Adrenal gland (tissue), 5 donors: Measurements from ENCODE around the gene CEACAM19.

ENCODE experiments used
- POLR2A ChIP-seq, 2 donors: fragments of 450-650 bp; IDR thresholded peaks; one replicate each; pipeline ENCODE4 v1.6.1; 2017; ENCODE audit warnings: antibody characterized with exemption in 2 of 2, mild to moderate bottlenecking in 2 of 2, moderate library complexity in 1 of 2
- TF ChIP-seq, protein P1 (sequence below), 6 experiments: fragments of 450-650 bp in 4 of 6; fragments of 200-600 bp in 2 of 6; sonication (generic) in 1 of 6; IDR thresholded peaks; 1 replicate in 5 of 6; 2 replicates in 1 of 6; pipeline versions ENCODE4 v1.5.1 to v1.8.0; 2016 to 2021; ENCODE audit warnings: antibody characterized with exemption in 6 of 6, mild to moderate bottlenecking in 2 of 6, moderate library complexity in 1 of 6
- donor health status: DM: no; HTN: no; CAD: no.

GRCh38 chr19:44646049-44646416 lies 25.2 kb upstream of the CEACAM19 start:
- TF ChIP-seq, protein P1, sequence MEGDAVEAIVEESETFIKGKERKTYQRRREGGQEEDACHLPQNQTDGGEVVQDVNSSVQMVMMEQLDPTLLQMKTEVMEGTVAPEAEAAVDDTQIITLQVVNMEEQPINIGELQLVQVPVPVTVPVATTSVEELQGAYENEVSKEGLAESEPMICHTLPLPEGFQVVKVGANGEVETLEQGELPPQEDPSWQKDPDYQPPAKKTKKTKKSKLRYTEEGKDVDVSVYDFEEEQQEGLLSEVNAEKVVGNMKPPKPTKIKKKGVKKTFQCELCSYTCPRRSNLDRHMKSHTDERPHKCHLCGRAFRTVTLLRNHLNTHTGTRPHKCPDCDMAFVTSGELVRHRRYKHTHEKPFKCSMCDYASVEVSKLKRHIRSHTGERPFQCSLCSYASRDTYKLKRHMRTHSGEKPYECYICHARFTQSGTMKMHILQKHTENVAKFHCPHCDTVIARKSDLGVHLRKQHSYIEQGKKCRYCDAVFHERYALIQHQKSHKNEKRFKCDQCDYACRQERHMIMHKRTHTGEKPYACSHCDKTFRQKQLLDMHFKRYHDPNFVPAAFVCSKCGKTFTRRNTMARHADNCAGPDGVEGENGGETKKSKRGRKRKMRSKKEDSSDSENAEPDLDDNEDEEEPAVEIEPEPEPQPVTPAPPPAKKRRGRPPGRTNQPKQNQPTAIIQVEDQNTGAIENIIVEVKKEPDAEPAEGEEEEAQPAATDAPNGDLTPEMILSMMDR (IDR thresholded peaks at IDR 0.05): no peak
- no peak for TF ChIP-seq POLR2A (IDR thresholded peaks at IDR 0.05)
